AG04450 (cell line): Measurements from ENCODE around the gene CLCN2. TPM values are rescaled to one million over a fixed set of nuclear protein-coding genes. Genes with fewer than 3 reads are reported as not detected.

Source experiments
- CTCF ChIA-PET: fragments of 300-600, 350-600 bp; formaldehyde crosslinking; extraction: SDS; loops from one replicate; lab custom pipeline; 2022; ENCODE audit warnings: antibody characterized with exemption, inconsistent platforms; lab: Charles Lee
- POLR2A ChIA-PET: fragments of 350-600 bp; formaldehyde crosslinking; extraction: SDS; loops from one replicate; lab custom pipeline; 2021; ENCODE audit warnings: antibody characterized with exemption, inconsistent platforms; lab: Yijun Ruan, JAX
- DNase-seq: peaks from one replicate; pipeline ENCODE4 v3.0.0-alpha.2; 2011; ENCODE audit warnings: low read depth, low spot score
- H3K27ac ChIP-seq: one replicate; pipeline ENCODE4 v1.5.1; 2012; ENCODE audit warnings: low read depth, low read length, control low read depth
- H3K27me3 ChIP-seq: one replicate; pipeline ENCODE4 v1.6.0; 2012; ENCODE audit warnings: low read length; ENCODE audit not compliant: control insufficient read depth, insufficient read depth
- H3K4me3 ChIP-seq: 2 replicates; pipeline ENCODE4 v1.5.1; 2011; ENCODE audit warnings: mild to moderate bottlenecking, low read depth, low read length, control low read depth
- H3K9me3 ChIP-seq: 2 replicates; pipeline ENCODE4 v1.5.1; 2012; ENCODE audit warnings: low read length; ENCODE audit not compliant: control insufficient read depth, insufficient read depth
- CTCF ChIP-seq: IDR thresholded peaks from 2 replicates; pipeline ENCODE4 v1.5.1; 2011; ENCODE audit warnings: low read depth, low read length, control low read depth, inconsistent platforms
- polyA plus RNA-seq: library from polyadenylated mRNA; depleted of rRNA; stranded (reverse); fragments of >200 nt; gene quantifications from 2 replicates; pipeline ENCODE4 v1.2.3, GENCODE V29; 2011

CLCN2 gene
- polyA plus RNA-seq, 1 experiment, result 1.7 TPM

GRCh38 chr3:184388936-184389230, 27.5 kb upstream of the CLCN2 start:
- no peak overlapping the region for H3K27ac ChIP-seq
- no peak for TF ChIP-seq CTCF
- ChIA-PET POLR2A (no interaction called here), CTCF (no interaction called here)
- H3K27me3 ChIP-seq, result peaks cover 32% of the 10 kb centered on the region
- H3K9me3 ChIP-seq, result no peaks in the 10 kb centered on the region
- no peak overlapping the region for H3K4me3 ChIP-seq
- DNase-seq, result no peak

DNA sequence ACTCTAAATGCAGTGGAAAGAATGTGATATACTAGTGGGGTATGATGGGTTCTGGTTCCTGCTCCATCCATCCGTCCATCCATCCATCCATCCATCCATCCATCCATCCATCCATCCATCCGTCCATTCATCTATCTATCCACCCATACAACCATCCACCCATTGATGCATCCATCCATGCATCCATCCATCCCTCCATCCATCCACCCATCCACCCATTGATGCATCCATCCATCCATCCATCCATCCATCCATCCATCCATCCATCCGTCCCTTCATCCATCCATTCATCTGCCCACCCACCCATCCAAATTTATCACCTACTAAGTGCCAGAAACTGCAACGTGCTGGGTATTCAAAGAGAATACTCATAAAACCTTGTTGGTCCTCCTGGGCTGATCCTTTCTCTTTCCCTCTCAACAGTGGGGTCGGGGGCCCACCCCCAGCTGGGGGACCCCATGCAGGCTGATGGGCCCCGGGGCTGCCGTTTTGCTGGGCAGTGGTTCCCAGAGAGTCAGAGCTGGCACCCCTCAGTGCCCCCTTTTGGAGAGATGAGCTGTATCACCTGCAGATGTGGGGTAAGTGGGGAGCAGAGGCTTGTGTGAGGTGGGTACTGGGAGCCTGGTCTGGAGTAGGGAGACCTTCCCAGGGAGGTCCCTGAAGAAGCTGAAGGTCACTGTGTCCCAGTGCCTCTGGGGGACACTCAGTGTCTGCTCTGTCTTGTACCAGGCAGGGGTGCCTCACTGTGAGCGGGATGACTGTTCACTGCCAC, 26.9 kb upstream of the CLCN2 start:
- POLR2A ChIA-PET, result no interaction called here
- H3K9me3 ChIP-seq, result no peaks in the 10 kb centered on the region
- TF ChIP-seq CTCF, result no peak
- no peak overlapping the region for H3K4me3 ChIP-seq
- no peak for DNase-seq
- CTCF ChIA-PET, result no interaction called here
- H3K27me3 ChIP-seq, result peaks cover 32% of the 10 kb centered on the region
- H3K27ac ChIP-seq, result no peak overlapping the region

DNA sequence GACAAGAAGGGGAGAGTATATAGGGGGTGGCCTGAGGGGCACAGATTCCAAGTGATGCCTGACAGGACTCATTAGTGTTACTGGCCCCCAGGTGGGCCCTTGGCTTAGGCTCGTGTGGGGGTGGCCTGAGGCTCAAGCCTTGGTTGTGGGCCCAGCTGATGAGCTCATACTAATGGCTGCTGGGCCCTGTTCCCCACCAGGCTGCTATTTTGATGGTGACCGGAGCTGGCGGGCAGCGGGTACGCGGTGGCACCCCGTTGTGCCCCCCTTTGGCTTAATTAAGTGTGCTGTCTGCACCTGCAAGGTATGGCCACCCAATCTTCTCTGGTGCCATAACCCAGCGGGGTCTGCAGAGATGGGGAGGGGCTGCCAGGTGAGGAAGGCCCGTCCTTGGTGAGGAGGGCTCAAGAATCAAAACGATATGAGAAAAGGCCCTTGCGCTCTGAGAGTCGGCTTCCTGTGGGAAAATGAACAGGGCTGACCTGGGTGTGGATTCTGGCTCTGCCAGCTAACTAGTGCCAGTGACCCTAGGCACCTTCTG, 25.8 kb upstream of the CLCN2 start:
- no peak for DNase-seq
- no peak for TF ChIP-seq CTCF
- CTCF ChIA-PET, result interaction anchor here (1.5 kb wide), 1 partner anchor 126 kb away, joined by 3 read pairs; no protein-coding TSS in a partner anchor
- Histone ChIP-seq H3K27me3 (peaks cover 42% of the 10 kb centered on the region), H3K4me3 (no peak overlapping the region), H3K9me3 (no peaks in the 10 kb centered on the region), H3K27ac (no peak overlapping the region)
- POLR2A ChIA-PET, result no interaction called here

GRCh38 chr3:184386047-184386806, 24.8 kb upstream of the CLCN2 start:
- no peak for DNase-seq
- no peak overlapping the region for H3K27ac ChIP-seq
- ChIA-PET POLR2A (interaction anchor here (0.8 kb wide), 1 partner anchor 153 kb away, joined by 3 read pairs; no protein-coding TSS in a partner anchor), CTCF (interaction anchor here (0.6 to 3.7 kb wide), 3 partner anchors 15 to 155 kb away, joined by 3 to 26 read pairs (median 3); no protein-coding TSS in a partner anchor)
- H3K9me3 ChIP-seq, result no peaks in the 10 kb centered on the region; the same call in 1 of the 2 replicates
- peaks cover 48% of the 10 kb centered on the region for H3K27me3 ChIP-seq
- no peak overlapping the region for H3K4me3 ChIP-seq
- TF ChIP-seq CTCF, result no peak
